K562 (cell line): ENCODE measurements around the gene PTPRT.

Experiments
- FOXA1 ChIP-seq: fragments of 450-650 bp; IDR thresholded peaks from 2 replicates; pipeline ENCODE4 v1.6.1; 2016; ENCODE audit warnings: mild to moderate bottlenecking, borderline replicate concordance
- MAX ChIP-seq: sonication (generic); formaldehyde crosslinking; IDR thresholded peaks from 2 replicates; pipeline ENCODE4 v1.9.0; 2022; ENCODE audit warnings: mild to moderate bottlenecking, missing genetic modification reagents
- ZFX ChIP-seq: sonication (generic); formaldehyde crosslinking; IDR thresholded peaks from 2 replicates; pipeline ENCODE4 v1.8.0; 2022; ENCODE audit warnings: mild to moderate bottlenecking, missing genetic modification reagents, moderate library complexity

- TF ChIP-seq MAX (no peak), ZFX (CRISPR knock-in tag) (no peak), FOXA1 (no peak)
Observed at GRCh38 chr20:42531508-42531961, 658.2 kb downstream of the PTPRT start.
